Muscle of arm (tissue), 12 donors: Measurements from ENCODE around the gene CDH22. TPM values are rescaled to one million over a fixed set of nuclear protein-coding genes. Genes with fewer than 3 reads are reported as not detected.

ENCODE experiments used
- polyA plus RNA-seq, 12 donors: library from polyadenylated mRNA; unstranded; fragments of 120-200 nt; gene quantifications; one replicate each; pipeline ENCODE4 v1.2.1, GENCODE V29; 2013; ENCODE audit not compliant: insufficient read length in 12 of 12

CDH22 gene
- polyA plus RNA-seq, 12 donors = 0.09 to 0.59 (median 0.24) TPM; not detected in 2

Other genes starting within 250 kb of the CDH22 start
- gene NCOA5, start 218.5 kb downstream of the CDH22 start, polyA plus RNA-seq = 10 to 100 TPM in 11 of 12 donors, not detected in 1; 23.4 to 40.7 (median 34.5) TPM
- 10 to 100 TPM in 1 of 12 donors, 1 to 10 TPM in 9, not detected in 2; 4.3 to 13.5 (median 7.6) TPM for gene CD40, start 190.2 kb downstream of the CDH22 start, polyA plus RNA-seq
- gene ELMO2, start 98.1 kb upstream of the CDH22 start, polyA plus RNA-seq = 10 to 100 TPM in 11 of 12 donors, not detected in 1; 38.0 to 66.0 (median 43.7) TPM
- gene ZNF334, start 205.1 kb upstream of the CDH22 start, polyA plus RNA-seq = 10 to 100 TPM in 8 of 12 donors, 1 to 10 TPM in 3, not detected in 1; 8.2 to 27.2 (median 14.5) TPM
- not detected for gene OCSTAMP, start 242.2 kb upstream of the CDH22 start, polyA plus RNA-seq